Stimulated activated CD8-positive, alpha-beta memory T cell treated with anti-CD3 and anti-CD28 coated beads, Interleukin-7, amount 100 ng/mL, for 24 hours (primary cell): ENCODE data around the gene SSMEM1.
A peak's percentile ranks its signal among the peaks of the same experiment; 100 is the strongest.
"Not testable (repeated sequence)": the region's sequence is repeated elsewhere in the genome, so short reads cannot be mapped to it uniquely, and the experiment has no call there.

Source experiments
- DNase-seq: peaks from one replicate; pipeline ENCODE4 v3.0.0-alpha.2; 2020; ENCODE audit warnings: low read depth

Gene SSMEM1

DNA sequence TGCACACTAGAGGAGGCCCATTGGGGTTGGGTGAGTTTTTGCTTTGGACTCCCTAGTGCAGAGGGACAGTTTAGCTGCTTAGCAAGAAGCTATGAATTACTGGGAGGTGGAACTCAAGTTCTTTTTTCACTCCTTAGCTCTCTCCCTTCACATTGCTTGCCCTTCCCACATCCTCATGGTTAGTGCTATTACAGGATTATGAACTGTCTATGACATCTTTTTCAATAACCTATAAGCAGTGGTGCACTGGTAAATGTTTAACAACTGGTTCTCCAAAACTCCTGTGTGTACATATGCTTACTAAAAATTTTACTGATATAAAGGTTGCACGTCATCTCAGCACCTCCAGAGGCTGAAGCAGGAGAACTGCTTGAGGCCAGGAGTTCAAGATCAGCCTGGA, 6.2 kb downstream of the SSMEM1 start:
- DNase-seq = no peak

DNA sequence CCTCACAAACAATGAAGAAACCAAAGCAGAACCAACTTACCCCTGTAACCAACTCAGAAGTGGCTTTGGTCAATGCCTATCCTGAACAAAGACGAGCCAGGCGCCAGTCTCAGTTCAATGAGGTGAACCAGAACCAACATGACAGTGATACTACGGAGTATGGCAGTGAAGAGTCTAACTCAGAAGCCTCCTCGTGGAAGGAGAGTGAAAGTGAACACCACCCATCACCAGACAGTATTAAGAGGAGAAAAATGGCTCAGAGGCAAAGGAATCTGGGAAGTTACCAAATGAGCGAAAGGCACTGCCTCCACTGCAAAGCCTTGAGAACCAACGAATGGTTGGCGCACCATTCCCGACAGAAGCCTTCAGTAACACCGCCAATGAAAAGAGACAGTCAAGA, 8.4 kb downstream of the SSMEM1 start:
- no peak for DNase-seq

DNA sequence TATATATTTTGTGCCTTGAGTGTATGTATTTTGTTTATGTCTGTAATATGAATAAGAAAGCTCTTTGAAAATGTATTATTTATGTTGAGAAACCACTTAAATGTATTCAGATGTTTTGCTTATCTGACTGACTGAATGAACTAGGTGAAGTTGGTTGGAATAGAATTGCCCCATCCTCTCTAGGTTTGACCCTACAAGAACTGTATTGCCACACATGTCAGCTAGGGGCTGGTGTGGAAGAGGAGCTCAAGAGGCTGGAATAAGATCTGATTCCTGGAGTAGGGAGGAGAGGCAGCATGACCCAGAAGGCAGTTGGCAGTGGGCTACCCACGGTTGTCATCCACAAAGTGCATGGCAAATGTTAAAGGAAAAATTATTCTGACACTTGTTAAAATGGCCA, 9.1 kb downstream of the SSMEM1 start:
- no peak for DNase-seq

DNA sequence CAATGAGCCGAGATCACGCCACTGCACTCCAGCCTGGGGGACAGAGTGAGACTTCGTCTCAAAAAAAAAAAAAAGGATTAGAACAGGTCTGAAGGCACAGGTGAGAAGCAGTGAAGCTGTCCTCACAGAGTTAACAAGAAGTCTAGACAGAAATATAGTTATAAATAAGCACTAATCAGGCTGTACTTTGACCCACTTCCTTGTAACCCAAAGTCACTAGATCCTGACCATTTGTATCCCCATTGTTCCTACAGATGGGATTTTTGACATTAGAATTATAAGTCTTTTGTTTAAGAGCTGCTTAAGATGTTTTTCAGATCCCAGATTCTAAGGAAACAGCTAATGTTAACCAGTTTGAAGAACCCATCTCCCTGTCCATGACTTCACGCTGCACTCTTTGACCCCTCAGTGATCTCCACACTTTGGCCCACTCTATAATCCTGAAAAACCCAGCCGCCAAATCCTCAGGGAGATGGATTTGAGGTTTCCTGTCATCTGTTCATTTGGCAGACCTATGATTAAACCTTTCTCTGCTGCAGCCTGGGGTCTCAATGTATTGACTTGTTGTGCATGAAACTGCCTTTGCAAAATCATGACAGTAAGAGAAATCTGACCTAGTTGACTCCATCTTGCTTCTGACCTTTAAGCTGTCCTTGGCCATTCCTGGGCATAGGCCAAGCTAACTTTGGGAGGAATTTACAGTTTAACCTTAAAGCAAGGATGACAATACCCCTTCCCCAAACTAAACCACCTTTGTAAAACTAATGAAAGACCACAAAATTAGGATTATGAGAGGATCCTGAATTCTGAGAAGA, 11.4 kb downstream of the SSMEM1 start:
- DNase-seq = no peak

DNA sequence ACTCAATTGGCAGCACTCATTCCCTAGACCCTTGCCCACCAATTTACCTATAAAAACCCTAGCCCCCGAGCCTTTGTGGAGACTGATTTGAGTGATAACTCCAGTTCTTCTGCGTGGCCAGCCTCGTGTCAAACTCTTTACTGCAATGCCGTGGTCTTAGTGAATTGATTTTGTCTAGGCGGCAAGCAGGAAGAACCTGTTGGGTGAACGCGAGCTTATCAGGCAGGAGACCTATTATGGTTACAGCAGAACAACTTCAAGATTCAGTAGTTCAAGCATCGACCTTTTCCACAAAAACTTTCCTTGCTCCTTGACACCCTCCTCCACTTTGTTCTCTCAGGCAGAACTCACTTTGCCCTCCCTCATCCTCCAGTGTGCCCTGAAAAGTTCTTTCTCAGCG, 12.2 kb downstream of the SSMEM1 start:
- no peak for DNase-seq

DNA sequence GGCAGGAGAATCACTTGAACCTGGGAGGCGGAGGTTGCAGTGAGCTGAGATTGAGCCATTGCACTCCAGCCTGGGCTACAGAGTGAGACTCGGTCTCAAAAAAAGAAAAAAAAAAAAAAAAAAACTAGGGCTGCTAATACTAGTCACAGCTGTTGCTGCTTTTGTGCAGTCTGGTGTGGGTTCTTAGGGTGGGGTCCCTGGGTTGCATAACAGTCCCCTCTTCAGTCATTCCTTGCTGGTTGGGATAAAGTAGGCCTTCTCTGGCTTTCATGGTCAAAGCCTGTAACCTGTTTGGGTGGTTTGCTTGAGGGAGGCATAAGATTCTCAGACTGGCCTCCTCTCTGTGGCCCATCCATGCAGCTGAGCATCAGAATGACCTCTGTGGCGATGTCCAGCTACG, 14.1 kb downstream of the SSMEM1 start:
- no peak for DNase-seq

DNA sequence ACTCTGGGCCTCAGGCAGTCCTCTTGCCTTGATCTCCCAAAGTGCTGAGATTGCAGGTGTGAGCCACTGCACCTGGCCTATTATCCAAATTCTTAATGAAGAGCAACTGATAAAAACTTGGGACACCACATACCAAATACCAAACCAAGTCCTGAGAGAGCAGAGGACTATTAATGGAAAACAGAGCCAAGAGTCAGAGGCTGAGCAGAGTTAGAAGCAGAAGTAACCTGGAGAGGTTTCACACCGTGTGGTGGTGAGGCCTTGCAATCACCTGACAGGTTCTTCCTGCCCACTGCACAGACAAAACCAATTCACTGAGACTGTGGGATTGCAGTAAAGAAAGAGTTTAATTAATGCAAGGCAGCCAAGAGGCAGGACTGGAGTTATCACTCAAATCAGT, 16.0 kb downstream of the SSMEM1 start:
- DNase-seq = no peak

DNA sequence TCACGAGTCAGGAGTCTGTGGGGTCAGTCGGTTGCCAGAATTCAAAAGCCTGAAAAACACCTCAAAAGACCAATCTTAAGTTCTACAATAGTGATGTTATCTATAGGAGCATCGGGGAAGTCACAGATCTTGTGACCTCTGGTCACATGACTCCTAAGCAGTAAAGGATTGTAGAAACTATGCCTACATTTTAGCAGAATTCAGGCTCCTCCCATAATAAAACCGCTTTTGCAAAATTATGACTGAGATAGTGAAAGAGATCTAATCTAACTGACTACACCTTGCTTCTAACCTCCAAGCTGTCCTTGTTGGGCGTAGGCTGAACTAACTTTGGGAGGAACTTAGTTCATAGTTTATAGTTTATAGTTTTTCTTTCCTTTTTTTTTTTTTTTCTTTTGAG, 16.6 kb downstream of the SSMEM1 start:
- no peak for DNase-seq

DNA sequence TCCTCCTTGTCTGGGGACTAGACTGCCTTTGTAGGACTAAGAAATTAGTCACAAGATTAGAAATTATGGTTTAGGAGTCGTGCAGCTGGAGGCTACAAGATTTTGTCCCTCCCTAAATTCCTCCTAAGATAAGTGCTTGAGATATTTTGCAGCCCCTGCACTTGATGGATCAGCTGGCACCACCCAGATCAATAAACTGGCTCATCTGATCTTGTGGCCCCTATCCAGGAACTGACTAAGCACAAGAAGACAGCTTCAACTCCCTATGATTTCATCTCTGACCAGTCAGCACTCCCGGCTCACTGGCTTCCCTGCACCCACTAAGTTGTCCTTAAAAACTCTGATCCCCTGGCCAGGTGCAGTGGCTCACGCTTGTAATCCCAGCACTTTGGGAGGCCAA, 17.3 kb downstream of the SSMEM1 start:
- DNase-seq = not testable (repeated sequence)

DNA sequence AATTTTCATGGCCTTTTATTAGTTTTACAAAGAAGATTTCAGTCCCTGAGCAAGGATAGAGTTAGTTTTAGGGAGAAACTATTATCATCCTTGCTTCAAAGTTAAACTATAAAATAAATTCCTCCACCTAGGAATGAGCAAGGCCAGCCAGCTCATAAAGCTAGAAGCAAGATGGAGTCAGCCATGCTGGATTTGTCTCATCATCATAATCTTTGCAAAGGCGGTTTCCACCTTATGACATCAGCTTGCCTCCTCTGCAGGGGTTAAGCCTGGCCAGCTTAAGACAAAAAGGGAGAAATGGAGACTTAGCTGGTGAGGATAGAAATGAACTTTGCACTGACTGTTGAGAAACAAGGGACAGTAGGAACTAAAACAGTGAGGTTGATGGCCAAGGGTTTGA, 18.7 kb downstream of the SSMEM1 start:
- no peak for DNase-seq

DNA sequence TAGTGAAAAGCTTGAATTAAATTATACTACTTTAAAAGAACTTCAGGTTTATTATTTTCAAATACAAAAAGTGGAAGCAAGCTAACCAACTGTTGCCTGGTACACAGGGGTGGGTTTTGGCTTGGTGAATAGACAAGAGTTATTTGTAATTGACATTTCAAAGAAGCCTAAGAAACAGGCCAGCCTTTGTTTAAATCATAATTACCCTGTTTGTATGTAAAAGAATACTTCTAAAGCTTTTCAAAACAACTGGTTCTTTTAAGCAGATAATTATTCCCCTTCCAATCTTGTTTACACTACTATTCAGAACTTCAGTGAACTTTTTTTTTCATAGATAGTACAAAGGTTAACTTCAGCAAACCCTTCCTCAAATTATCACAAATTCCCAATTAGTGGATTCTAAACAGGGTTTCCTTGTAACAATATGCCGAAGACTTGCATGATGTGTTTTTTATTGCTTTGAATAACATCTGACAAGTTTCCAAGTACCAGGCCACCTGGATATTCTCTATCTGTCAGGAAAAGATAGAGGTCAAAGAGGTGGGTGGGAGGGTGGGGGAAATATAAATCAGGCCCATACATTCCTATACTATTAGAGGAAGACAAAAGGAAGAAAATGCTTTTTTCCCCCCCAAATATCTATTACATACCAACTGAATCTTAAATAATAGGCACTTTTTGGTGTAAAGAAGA, 20.4 kb downstream of the SSMEM1 start:
- DNase-seq = no peak

DNA sequence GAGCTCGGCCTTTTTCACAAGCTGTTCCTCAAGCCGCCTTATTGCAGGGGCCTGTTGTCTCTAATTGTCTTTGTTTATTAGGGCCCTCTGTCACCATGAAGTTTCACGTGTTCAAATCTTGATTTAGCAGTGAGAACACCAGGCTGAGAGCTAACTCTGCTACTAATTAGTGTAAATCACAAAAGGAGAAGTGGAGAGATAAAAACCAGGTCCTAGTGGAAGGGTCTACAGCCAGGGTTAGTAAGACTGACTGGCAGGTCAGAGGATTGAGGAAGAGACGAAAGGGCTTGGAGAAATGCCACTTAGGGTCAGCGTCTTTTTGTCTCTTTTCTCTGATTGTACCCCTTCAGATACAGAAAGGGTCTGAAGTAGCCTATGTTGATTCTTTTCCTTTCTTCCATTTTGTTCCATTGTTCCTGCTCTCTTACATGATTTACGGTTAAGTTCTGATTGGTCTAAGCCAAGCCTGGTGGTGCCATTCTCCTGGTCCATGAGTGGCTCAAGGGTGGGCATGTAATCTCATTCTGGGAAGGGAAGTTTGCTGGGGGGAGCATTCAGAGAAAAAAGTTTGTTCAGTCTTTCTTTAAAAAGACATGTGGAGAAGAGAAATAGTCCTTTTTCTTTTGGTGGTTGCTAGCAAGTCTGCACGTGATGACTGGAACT, 21.3 kb downstream of the SSMEM1 start:
- DNase-seq = no peak

DNA sequence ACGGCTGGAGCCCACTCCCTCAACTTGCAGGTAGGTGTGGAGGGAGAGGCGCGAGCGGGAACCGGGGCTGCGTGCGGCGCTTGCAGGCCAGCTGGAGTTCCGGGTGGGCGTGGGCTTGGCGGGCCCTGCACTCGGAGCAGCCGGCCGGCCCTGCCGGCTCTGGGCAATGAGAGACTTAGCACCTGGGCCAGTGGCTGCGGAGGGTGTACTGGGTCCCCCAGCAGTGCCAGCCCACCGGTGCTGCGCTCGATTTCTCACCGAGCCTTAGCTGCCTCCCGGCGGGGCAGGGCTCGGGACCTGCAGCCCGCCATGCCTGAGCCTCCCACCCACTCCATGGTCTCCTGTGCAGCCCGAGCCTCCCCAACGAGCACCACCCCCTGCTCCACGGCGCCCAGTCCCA, 22.3 kb downstream of the SSMEM1 start:
- DNase-seq = not testable (repeated sequence)

DNA sequence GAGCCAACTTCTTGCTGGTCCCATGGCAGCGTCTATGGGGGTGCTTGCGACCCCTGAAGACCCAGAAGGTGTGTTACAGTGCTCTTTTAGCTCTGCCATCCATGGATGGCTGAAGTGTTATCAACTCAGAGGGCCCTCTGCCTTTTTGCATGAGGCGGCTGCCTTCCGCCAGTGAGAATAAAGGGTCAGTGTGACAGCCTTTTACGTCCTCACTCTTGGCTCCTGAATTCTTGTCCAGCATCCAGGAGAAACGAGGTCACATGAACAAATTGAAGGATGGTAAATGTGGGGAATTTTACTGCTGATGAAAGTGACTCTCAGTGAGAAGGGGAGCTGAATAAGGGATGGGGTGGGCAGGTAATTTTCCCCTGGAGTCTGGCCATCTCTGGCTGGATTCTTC, 24.1 kb downstream of the SSMEM1 start:
- no peak for DNase-seq

DNA sequence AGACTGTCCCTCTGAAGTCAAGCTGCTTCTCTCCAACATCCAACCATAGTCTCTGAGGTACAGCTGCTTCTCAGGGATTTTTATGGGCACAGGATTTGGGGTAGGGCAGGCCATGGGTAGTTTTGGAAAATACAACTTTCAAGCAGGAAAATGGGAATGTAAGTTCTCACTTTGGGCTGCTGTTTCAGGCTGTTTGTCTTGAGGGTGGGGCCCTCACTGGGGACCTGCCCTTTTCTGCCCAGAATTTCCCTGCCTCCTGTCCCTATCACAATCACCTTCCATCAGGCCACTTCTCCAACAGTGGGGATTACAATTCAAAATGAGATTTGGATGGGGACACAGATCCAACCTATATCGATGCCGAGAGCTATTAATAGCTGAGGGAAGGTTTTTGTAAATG, 24.5 kb downstream of the SSMEM1 start:
- DNase-seq = no peak

DNA sequence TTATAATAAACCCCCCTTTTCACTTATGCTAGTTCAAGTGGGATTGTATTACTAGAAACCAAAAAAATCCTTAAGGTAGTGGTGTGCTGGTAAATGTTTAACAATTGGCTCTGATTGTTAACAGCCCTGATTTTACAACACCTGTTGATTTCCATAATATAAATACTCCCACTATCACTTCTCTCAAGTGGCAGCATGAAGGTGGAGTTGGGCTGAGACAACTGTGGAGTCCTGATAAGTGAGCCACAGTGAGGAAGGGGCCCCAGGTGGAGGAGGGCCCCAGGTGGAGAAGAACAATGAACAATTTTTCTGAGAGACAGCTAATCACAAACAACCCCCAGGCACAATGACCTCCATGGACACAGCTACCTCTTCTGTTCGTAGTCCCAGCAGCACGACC, 26.4 kb downstream of the SSMEM1 start:
- no peak for DNase-seq

DNA sequence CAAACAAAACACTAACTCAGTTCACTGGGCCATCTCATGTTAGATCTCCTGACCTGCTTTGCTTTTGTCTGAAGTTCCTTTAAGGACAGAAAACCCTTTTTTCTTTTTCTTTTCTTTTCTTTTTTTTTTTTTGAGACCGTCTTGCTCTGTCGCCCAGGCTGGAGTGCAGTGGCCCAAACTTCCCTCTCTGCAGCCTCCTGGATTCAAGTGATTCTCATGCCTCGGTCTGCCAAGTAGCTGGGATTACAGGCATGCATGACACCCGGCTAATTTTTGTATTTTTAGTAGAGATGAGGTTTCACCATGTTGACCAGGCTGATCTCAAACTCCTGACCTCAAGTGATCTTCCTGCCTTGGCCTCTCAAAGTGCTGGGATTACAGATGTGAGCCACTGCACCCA, 28.7 kb downstream of the SSMEM1 start:
- DNase-seq = not testable (repeated sequence)

DNA sequence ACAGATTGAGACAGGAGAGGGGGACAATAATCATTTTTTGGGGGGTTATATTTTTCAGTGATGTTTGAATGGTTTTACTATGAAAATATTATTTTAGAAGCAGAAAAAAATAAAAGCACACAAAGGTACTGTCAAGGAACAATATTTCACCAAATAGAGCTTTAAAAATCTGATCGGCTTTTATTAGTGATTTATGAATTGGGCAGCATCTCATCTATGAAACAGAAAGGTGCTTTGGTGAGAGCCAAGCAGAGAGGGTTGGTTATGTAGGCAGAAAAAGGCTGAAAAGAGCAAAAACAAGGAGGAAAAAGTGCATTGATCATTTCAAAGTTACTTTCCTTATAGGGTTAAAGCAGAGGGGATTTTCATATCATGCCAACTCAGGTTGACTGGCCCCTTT, 32.6 kb downstream of the SSMEM1 start:
- no peak for DNase-seq

DNA sequence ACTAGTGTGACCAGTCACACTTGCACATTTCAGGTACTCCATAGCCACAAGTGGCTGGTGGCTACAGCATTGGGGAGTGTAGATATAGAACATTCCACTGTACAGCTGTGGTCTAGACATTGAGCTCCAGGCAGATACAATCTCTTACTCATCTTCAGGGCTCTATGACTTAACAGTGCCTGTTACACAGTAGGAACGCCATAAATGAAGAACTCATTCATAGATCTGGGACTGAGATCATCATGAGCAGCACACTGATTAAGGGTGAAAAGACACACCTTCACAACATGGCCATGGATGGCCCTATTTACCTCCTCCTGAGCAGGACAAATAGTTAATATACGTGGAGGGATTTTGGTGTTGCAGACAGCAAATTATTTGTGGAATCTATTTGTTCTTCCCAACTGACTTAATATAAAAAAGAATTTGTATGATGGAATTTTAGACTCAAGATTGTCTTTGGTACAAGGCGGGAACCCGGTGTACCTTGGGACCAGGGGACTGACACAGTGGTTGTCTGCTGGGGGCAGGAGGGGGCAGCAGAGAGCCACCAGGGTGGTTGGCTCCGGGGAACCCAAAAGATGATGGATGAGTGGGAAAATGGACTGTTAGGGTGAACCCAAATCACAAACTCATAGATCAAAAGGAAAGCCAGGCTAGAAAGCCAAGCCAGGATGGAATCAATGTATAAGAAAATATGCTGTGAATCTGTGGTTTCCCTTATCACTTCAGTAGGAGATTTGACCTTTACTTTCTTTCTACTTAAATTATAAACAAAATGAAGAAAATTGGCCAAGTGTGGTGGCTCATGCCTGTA, 34.7 kb downstream of the SSMEM1 start:
- DNase-seq = peak; percentile 22

DNA sequence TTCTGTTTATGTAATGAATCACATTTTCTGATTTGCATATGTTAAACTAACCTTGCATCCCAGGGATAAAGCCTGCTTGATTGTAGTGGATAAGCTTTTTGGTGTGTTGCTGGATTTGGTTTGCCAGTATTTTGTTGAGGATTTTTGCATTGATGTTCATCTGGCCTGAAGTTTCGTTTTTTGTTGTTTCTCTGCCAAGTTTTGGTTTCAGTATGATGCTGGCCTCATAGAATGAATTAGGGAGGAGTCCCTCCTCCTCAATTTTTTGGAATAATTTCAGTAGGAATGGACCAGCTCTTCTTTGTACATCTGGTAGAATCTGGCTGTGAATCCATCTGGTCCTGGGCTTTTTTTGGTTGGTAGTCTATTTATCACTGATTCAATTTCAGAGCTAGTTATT, 35.8 kb downstream of the SSMEM1 start:
- not testable (repeated sequence) for DNase-seq

DNA sequence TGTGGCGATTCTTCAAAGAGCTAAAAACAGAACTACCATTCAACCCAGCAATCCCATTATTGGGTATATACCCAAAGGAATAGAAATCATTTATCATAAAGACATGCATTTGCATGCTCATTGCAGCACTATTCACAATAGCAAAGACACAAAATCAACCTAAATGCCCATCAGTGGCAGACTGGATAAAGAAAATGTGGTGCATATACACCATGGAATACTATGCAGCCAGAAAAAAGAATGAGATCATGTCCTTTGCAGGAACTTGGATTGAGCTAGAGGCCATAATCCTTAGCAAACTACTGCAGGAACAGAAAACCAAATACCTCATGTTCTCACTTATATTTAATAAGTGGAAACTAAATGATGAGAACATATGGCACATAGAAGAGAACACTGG, 38.8 kb downstream of the SSMEM1 start:
- DNase-seq = not testable (repeated sequence)

DNA sequence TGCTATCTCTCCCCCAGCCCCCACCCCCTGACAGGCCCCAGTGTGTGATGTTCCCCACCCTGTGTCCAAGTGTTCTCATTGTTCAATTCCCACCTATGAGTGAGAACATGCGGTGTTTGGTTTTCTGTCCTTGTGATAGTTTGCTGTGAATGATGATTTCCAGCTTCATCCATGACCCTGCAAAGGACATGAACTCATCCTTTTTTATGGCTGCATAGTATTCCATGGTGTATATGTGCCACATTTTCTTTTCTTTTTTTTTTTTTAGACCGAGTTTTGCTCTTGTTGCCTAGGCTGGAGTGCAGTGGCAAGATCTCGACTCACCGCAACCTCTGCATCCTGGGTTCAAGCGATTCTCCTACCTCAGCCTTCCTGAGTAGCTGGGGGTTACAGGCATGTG, 41.2 kb downstream of the SSMEM1 start:
- DNase-seq = not testable (repeated sequence)
